OCI-LY1 (cell line): ENCODE results near the gene AHSG.

Experiments used
- H2AFZ ChIP-seq: fragments of 200-600 bp; sonication (generic), shearing (Covaris generic); 2 replicates; pipeline ENCODE4 v1.6.0; 2014; ENCODE audit warnings: antibody characterized with exemption, mild to moderate bottlenecking, low read length
- H3F3A ChIP-seq: fragments of 200-600 bp; sonication (generic), shearing (Covaris generic); 2 replicates; pipeline ENCODE4 v1.6.0; 2014; ENCODE audit warnings: mild to moderate bottlenecking, antibody characterized with exemption, low read length, moderate library complexity; ENCODE audit not compliant: insufficient read depth
- H3K27ac ChIP-seq: fragments of 200-600 bp; sonication (generic); 2 replicates; pipeline ENCODE4 v1.5.1; 2014; ENCODE audit warnings: low read length, mixed run types, mild to moderate bottlenecking, low read depth; ENCODE audit not compliant: poor library complexity, severe bottlenecking
- H3K27me3 ChIP-seq: fragments of 200-600 bp; sonication (generic); 2 replicates; pipeline ENCODE4 v1.6.0; 2014; ENCODE audit warnings: antibody characterized with exemption, mild to moderate bottlenecking, low read length, moderate library complexity; ENCODE audit not compliant: insufficient read depth
- H3K36me3 ChIP-seq: fragments of 200-600 bp; sonication (generic); 2 replicates; pipeline ENCODE4 v1.6.1; 2014; ENCODE audit warnings: mild to moderate bottlenecking, antibody characterized with exemption, low read length, moderate library complexity, mixed read lengths; ENCODE audit not compliant: insufficient read depth
- H3K4me1 ChIP-seq: fragments of 200-600 bp; sonication (generic); 2 replicates; pipeline ENCODE4 v1.5.1; 2014; ENCODE audit warnings: mild to moderate bottlenecking, low read length, moderate library complexity; ENCODE audit not compliant: insufficient read depth, severe bottlenecking
- H3K4me2 ChIP-seq: fragments of 200-600 bp; sonication (generic), shearing (Covaris generic); 2 replicates; pipeline ENCODE4 v1.6.1; 2014; ENCODE audit warnings: low read length
- H3K4me3 ChIP-seq: fragments of 200-600 bp; sonication (generic); 2 replicates; pipeline ENCODE4 v1.5.1; 2014; ENCODE audit warnings: low read length, low read depth, mild to moderate bottlenecking, mixed read lengths; ENCODE audit not compliant: poor library complexity, severe bottlenecking
- H3K79me2 ChIP-seq: fragments of 200-600 bp; shearing (Covaris generic); 2 replicates; pipeline ENCODE4 v1.6.1; 2016; ENCODE audit warnings: mixed run types, low read length, mixed read lengths; ENCODE audit not compliant: insufficient read depth
- H3K9ac ChIP-seq: fragments of 200-600 bp; sonication (generic), shearing (Covaris generic); 2 replicates; pipeline ENCODE4 v1.6.1; 2014; ENCODE audit warnings: mild to moderate bottlenecking, low read length, mixed read lengths
- H3K9me2 ChIP-seq: fragments of 200-600 bp; sonication (generic), shearing (Covaris generic); 2 replicates; pipeline ENCODE4 v1.6.1; 2014; ENCODE audit warnings: low read depth, mild to moderate bottlenecking, low read length, mixed read lengths
- H3K9me3 ChIP-seq: fragments of 200-600 bp; shearing (Covaris generic); 2 replicates; pipeline ENCODE4 v1.6.1; 2014; ENCODE audit warnings: low read length, mixed read lengths
- H4K20me1 ChIP-seq: fragments of 200-600 bp; sonication (generic), shearing (Covaris generic); 2 replicates; pipeline ENCODE4 v1.6.0; 2016; ENCODE audit warnings: mild to moderate bottlenecking, low read length; ENCODE audit not compliant: insufficient read depth
- CTCF ChIP-seq: fragments of 200-600 bp; sonication (generic), shearing (Covaris generic); IDR thresholded peaks from 2 replicates; pipeline ENCODE4 v1.5.1; 2017; ENCODE audit warnings: mild to moderate bottlenecking, antibody characterized with exemption, low read length, moderate library complexity, mixed read lengths
- EZH2 ChIP-seq: fragments of 200-600 bp; sonication (generic), shearing (Covaris generic); IDR thresholded peaks from 2 replicates; pipeline ENCODE4 v1.8.0; 2017; ENCODE audit warnings: borderline replicate concordance, mixed run types, mild to moderate bottlenecking, antibody characterized with exemption, low read length, moderate library complexity, mixed read lengths

The AHSG gene

GRCh38 chr3:186612721-186613636, at the start of gene AHSG:
Gene AHSG (plus strand): TSS chr3:186613060. CDS start chr3:186613142, 82 bp downstream.
- H3K9me2 ChIP-seq, result no peaks in the 10 kb centered on the region
- no peaks in the 10 kb centered on the region for H3K79me2 ChIP-seq
- TF ChIP-seq CTCF, result no peak
- no peak for TF ChIP-seq EZH2
- no peak within 1 kb of the TSS for H3K4me3 ChIP-seq
- H3K36me3 ChIP-seq, result no peaks in the 10 kb centered on the region
- H3K4me1 ChIP-seq, result peaks cover 27% of the 10 kb centered on the region
- H2AFZ ChIP-seq, result no peak within 1 kb of the TSS
- no peak within 1 kb of the TSS for H3K9ac ChIP-seq
- no peaks in the 10 kb centered on the region for H3K9me3 ChIP-seq
- H3F3A ChIP-seq, result no peaks in the 10 kb centered on the region
- no peak within 1 kb of the TSS for H3K27ac ChIP-seq
- no peaks in the 10 kb centered on the region for H4K20me1 ChIP-seq
- H3K27me3 ChIP-seq, result 0 out of 2 replicates have a peak, but pooled peaks cover 5% of the 10 kb centered on the region
- no peak within 1 kb of the TSS for H3K4me2 ChIP-seq

- H3F3A ChIP-seq, result no peaks in the 10 kb centered on the region
- no peaks in the 10 kb centered on the region for H3K27me3 ChIP-seq
- TF ChIP-seq EZH2, result no peak
- no peak for TF ChIP-seq CTCF
- H3K4me1 ChIP-seq, result peaks cover 27% of the 10 kb centered on the region
- H3K9me3 ChIP-seq, result no peaks in the 10 kb centered on the region
- no peak overlapping the region for H3K9ac ChIP-seq
- no peak overlapping the region for H2AFZ ChIP-seq
- peaks cover 14% of the 10 kb centered on the region; the same call in 1 of the 2 replicates for H3K79me2 ChIP-seq
- H3K4me3 ChIP-seq, result no peak overlapping the region
- H3K27ac ChIP-seq, result no peak overlapping the region
- peaks cover 37% of the 10 kb centered on the region for H3K36me3 ChIP-seq
- H3K9me2 ChIP-seq, result no peaks in the 10 kb centered on the region
- no peak overlapping the region for H3K4me2 ChIP-seq
- H4K20me1 ChIP-seq, result no peaks in the 10 kb centered on the region
These were observed 48.3 kb upstream of the AHSG start for GRCh38 chr3:186564586-186564985.

- Histone ChIP-seq H3K4me1 (peaks cover 35% of the 10 kb centered on the region), H3K9ac (peak overlapping the region; percentile 89), H3K4me2 (peak overlapping the region; percentile 97), H3K36me3 (peaks cover 25% of the 10 kb centered on the region), H3F3A (no peaks in the 10 kb centered on the region), H3K79me2 (peaks cover 15% of the 10 kb centered on the region), H3K4me3 (peak overlapping the region; percentile 79), H3K27ac (peak overlapping the region; percentile 82), H3K27me3 (no peaks in the 10 kb centered on the region), H3K9me3 (no peaks in the 10 kb centered on the region), H3K9me2 (no peaks in the 10 kb centered on the region), H4K20me1 (no peaks in the 10 kb centered on the region), H2AFZ (no peak overlapping the region)
- no peak for TF ChIP-seq CTCF
- TF ChIP-seq EZH2, result no peak
These were observed 46.1 kb upstream of the AHSG start for GRCh38 chr3:186566772-186567071.
